Stimulated activated CD8-positive, alpha-beta memory T cell treated with anti-CD3 and anti-CD28 coated beads, Interleukin-4, amount 100 ng/mL, for 4 hours (primary cell): ENCODE data around the gene TMED5.
"Not testable (repeated sequence)": the region's sequence is repeated elsewhere in the genome, so short reads cannot be mapped to it uniquely, and the experiment has no call there.

ENCODE experiments used
- DNase-seq, 2 donors: peaks; one replicate each; pipeline ENCODE4 v3.0.0-alpha.2; 2020; ENCODE audit warnings: low read depth in 2 of 2, low spot score in 1 of 2

TMED5 gene

DNA sequence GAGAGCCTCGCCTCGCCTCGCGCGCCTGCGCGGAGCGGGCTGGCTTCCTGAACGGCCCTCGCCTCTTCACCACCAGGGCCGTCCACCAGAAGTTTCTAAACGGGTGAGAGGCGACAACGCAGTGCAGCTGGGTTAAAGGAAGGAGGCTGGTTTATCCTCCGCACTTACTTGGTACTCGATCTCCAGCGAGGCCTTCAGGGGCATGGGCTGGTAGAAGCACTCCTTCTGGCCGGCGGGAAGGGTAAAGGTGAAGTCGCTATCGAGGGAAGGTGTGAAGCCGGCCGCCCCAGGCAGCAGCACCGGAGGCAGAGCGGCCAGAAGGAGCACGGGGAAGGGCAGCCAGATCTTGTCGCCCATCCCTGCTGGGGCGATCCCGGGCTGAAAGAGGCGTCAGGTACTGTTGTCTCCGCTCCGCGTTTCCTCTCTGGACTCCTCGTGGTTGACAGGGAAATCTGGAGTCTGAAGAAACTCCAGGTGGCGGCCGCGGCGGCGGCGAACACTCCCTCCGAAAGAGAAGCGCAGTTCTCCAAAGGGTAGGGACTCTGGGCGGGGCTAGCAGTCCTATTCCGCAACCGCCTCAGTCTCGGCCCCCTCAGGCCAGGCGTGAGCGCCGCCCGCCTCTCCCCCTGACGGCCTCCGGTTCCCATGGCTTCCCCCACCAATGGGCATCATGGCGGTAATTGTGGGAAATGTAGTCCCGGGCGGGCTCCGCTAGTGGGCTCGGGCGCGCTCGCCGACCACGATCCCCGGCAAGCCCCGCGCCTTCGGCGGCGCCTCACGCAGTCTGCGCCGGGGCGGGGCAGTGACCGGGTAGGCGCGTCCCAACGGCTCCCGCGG is at the start of gene TMED5:
Gene TMED5 (minus strand): TSS at position 528 of the 837 bp plus-strand sequence. CDS start 171 bp downstream, at position 357.
- DNase-seq = peak; percentile 81 to 93

DNA sequence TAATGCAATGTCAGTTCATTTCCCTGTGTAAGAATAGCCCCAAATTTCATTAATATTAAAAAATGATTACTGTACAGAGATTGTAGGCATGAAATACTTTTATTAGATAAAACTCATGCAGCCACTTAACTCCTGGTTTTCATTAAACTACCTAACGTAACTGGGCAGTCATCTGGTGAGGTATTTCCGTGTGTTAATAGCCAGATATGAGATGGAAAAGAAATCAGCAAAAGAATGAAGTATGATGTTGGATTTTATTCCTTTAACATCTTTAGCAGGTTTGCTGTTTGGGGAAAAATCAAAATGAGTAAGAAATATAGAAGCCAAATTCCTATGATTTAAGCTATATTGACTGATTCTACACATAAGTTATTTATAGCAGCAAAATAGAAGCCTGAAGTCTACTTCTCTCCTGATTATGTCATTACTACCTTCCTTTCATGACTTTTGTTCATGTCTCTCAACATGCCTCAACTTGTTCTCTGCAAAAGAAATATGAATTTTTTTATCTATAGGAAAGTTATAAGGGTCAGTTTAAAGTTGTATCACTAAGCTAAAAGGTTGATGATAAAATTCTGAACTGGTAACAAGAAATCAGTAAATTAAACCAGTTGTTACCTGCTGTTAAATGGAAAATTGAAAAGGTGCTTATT is 42.9 kb upstream of the TMED5 start:
- no peak for DNase-seq

DNA sequence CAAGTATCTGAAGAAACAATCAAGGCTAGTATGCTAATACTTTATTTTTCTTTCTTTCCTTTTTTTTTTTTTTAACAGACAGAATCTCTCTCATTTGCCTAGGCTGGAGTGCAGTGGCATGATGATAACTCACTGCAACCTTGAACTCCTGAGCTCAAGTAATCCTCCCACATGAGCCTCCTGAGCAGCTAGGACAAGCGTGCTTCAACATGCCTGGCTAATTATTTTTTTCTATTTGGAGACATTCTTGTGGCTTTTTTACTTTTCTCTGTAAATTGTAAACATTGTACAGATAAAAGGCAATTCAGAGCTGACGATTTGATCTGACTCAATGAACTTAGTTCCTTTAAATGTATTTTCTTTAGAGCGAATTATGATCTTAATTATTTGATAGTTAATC is 41.7 kb upstream of the TMED5 start:
- no peak for DNase-seq

DNA sequence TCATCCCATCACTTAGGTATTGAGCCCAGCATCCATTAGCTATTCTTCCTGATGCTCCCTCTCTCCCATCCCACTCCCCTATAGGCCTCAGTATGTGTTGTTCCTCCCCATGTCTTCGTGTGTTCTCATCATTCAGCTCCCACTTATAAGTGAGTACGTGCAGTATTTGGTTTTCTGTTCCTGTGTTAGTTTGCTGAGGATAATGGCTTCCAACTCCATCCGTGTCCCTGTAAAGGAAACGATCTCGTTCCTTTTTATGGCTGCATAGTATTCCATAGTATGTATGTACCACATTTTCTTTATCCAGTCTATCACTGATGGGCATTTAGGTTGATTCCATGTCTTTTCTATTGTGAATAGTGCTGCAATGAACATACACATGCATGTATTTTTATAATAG is 40.5 kb upstream of the TMED5 start:
- not testable (repeated sequence) for DNase-seq

DNA sequence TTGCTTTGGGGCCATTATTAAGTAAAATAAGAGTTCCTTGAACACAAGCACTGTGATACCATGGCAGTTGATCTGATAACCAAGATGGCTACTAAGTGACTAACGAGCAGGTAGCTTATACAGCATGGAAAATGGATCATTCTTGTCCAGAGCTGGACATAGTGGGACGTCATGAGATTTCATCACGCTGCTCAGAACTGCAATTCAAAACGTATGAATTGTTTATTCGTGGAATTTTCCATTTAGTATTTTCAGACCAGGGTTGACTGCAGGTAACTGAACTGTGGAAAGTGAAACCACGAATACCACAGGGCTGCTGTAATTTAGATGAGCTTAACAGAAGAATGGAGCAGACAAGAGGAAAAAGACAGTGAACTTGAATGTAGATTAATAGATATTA is 39.2 kb upstream of the TMED5 start:
- no peak for DNase-seq

DNA sequence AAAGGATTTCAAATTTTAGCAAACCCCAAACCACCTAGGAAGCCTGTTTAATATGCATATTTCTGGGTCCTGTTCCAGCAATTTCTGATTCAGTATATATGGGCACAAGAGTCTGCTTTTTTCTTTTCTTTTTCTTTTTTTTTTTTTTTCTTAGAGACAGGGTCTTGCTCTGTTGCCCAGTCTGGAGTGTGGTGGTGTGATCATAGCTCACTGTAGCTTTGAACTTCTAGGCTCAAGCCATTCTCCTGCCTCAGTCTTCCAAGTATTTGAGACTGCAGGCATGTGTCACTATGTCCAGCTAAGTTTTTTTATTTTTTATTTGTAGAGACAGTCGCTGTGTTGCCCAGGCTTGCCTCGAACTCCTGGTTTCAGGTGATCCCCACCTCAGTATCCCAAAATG is 35.1 kb upstream of the TMED5 start:
- no peak for DNase-seq

DNA sequence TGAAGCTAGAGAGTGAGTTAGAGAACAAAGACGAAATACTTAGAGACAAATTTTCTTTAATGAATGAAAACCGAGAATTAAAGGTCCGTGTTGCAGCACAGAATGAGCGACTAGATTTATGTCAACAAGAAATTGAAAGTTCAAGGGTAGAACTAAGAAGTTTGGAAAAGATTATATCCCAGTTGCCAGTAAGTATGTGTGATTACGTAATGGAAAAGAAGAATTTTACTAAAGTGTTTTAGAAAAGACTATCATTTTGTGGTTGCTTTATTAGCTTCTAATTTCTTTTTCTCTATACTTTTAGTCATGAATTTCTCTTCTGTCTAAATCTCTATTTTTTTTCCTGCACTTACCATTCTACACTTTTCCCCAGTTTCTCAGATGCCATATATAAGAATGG is 27.0 kb upstream of the TMED5 start:
- DNase-seq = no peak

DNA sequence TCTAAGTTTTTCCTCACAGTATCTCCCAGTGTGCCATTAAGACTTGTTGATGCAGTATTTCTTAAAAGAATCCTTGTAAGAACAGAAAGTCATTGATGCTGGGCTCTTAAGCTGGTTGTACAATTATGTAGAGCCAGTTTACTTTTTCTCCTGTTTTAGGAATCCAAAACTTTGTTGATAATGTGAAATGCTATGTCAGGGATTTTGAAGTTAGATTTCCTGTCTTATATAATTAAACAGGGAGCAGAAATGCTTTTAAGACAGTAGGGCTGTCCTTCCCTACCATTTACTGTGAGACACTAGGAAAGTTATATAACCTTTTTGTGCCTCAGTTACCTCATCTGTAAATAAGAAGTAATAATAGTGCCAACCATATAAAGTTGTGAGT is 26.3 kb upstream of the TMED5 start:
- no peak for DNase-seq

DNA sequence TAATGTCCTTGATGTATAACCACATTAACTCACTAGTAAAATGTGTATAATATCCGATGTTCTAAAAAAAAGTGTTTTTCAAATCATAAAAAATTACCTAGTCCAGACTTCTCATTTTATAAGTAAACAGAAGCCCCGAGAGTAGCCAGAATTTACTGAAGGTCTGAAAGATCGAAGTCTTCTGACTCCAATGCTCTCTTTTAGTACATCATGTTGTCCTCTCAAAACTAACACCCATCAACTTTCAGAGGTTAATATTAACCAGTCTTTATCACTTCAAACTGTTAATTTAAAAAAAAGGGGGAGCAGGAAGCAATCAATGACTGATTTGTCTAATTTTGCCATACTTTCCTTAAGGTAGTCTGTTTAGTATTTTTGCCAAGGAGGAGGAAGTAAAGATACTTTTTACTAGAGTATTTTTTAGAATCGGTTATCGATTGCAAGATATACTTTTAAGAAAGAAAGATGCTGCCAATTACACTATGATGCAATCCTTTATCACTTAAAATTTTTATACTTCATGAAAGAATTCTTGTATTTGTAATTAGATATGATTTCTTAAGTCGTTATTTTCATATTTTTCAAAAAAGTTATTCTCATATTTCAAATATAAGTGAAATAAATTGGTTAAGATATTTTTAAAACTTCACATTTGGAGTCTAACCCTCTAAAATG is 25.8 kb upstream of the TMED5 start:
- no peak for DNase-seq

DNA sequence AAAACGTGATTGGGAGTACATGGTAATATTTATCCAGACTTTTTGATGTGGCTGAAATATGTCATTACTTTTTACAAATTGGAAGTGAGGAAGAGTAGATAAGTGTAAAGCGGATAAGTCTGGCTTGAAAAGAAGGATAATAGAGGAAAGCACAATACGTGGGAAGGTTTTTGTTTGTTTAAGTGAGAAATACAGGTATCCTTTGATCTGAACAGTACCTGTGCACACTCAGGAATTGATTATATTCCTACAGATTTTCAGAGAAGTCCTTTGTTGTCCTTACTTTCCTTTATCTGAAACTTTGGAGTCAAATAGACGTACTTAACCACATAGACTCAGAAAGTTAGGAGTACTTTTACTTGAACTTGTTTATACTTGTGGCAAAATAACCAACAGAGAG is 20.5 kb upstream of the TMED5 start:
- DNase-seq = no peak

DNA sequence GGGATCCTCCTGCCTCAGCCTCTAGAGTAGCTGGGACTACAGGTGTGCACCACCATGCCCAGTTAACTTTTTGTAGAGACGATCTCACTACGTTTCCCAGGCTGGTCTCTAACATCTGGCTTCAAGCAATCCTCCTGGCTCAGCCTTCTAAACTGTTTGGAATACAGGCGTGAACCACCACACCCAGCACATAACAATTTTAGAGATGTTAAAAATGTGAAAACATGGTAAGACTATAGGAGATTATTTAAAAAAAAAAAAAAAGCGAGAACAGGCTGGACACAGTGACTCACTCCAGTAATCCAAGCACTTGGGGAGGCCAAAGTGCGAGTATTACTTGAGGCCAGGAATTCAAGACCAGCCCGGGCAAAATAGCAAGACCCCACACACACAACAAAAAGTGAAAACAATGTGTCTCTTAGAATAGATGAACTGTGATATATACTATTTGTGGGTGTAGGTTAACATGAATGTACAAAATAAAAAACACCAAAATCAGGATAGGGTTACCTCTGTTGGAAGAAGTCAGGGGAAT is 19.9 kb upstream of the TMED5 start:
- no peak for DNase-seq

DNA sequence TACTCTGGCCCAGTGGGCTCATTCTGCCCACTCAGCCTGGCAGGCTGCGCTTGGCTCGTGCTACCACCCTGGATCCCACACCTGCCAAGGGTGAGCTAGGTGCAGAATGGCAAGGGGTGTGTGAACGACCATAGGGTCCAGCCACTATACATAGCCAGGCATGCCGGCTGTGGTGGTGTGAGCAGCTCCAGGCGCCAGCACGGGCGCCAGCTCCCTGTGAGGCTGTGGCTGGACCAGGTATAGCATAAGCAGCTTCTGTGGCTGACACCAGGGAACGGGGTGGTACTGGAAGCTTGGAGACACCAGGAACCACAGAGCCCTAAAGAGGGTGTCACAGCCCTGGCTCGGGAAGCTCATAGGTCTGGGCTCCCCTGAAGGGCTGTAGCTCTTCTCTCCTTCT is 18.9 kb upstream of the TMED5 start:
- DNase-seq = no peak

DNA sequence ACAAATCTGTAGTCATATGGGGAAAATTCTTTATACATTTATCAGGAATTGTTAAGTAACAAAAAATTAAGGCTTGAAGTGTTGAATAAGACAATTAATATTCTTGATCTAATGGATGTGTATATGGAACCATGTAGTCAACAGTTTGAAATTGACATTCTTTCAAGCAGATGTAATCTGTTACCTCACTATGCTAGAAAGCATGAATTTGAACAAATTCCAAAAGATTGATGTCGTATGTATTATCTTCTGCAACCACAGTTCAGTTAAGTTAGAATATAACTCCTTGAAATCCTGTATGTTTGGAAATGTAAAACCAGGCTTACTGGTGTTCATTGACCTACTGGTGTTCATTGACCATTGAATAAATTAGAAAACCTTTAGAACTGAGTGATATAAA is 16.4 kb upstream of the TMED5 start:
- DNase-seq = no peak

DNA sequence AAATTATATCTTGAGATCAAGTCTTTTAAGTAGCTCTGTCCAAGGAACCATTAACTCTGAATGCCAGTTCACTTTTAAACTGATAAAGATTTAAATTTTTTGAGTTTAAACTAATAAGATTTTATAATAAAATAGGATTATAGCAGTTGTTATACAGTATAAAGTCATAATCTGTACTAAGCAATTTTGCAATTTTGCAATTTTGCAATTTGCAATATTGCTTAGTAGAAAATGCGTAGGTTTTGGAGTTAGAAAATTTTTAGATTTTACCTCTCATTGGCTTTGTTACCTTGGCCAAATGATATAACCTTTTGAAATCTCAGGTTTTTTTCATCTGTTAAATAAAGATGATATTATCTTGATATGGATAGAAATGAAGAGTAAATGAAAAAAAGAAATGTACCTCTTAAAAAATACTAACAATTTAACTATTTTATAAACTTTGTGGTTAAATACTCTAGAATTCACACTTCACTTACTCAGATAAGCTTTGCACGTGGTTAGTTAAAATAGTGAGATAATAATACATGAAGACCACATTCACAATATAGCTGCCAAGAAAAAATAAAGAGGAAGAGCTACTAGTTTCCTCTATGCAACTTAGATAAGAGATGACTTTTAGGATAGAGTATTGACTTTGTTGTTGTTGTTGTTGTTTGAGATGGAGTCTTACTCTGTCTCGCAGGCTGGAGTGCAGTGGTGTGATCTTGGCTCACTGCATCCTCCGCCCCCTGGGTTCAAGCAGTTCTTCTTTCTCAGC is 14.2 kb upstream of the TMED5 start:
- no peak for DNase-seq

DNA sequence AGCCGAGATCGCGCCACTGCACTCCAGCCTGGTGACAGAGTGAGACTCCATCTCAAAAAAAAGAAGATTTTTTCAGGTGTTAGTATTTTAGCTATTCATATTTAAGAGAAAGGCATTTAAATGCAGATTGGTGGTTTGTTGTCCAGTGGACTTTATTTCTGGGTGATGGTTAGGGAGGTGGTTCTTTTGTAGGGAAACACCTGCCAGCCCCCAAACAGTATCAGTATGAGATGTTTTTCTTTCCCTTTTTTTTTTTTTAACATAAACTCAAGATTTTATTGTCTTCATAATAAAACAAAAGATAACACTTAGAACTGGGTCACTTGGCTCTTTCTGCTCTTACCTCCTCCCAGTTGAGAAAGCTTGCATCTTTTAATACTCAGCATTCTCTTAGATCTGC is 10.2 kb upstream of the TMED5 start:
- no peak for DNase-seq

DNA sequence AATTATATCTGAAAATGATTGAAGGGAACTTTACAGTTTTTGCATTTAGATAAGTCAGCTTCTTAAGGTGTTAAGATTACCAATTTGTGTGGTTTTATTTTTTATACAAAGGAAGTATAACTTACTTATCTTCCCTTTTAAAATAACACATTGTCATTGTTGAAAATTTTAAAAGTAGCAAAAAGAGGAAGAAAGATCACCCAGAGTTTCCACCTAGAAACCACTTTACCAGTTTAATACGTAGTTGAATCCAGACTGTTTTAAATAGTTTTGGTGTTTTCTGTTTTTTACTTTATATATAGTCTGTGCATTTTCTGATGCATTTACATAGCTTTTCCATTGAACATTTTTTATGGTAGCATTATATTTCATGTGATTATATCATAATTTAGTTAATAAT is 6.5 kb upstream of the TMED5 start:
- no peak for DNase-seq

DNA sequence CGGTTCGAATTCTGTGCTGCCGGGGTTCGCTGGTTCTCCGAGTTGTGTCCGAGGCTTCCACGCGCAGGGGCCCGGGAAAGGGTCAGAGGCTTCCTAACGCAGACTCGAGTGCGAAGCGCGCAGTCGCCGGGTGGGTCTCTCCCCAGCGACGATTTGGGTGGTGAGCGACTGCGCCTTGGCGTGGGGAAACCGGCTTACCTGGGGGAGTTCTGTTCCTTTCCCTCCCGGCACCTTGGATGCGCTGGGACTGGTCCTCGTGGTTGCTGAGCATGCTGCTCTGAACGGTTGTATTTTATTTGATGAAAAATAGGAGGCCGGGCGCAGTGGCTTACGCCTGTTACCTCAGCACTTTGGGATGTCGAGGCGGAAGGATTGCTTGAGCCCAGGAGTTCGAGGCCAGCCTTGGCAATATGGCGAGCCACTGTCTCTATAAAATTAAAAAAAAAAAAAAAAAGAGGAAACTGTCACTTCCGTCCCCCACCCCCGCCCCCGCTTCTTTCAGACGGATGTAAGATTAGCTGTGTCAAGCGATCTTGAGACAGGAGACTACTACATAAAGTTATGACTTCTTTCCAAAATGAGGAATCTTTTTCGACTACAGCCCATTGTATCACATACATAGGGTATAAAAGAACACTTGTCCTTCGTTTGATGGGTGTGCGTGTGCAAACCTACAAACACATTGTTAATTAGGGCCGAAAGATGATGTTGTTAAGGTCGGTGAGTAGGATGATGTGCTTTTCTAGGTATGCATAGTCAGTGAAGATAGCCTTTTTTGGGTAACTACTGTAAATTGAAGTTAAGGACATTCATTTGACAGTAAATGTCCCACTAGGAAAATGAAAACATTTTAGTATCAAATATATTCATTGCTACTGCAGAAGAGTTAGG is 755 bp upstream of the TMED5 start, which contains the start of gene CCDC18:
Gene CCDC18 (plus strand): TSS at position 2 of the 891 bp plus-strand sequence. CDS start 2,638 bp downstream, outside the sequence.
- DNase-seq = peak; percentile 23 to 32

DNA sequence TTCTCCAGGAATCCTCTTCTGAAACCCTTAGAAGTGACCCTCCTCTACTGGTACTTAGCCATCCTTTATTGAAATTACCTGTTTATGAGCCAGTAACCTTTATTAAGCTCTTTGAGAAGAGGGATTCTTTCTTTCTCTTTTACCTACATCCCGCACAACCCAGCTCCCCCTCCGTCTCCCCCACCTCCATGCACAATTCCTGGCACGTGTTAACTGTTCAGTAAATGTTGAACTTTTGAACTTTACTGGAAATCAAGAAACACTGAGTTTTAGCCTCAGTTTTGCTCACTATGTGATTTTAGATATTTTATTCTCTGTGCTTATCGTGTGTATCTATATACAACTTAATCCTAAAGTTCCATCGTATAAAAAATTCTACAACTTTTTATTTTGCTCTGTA is 1.8 kb downstream of the TMED5 start:
- no peak for DNase-seq

DNA sequence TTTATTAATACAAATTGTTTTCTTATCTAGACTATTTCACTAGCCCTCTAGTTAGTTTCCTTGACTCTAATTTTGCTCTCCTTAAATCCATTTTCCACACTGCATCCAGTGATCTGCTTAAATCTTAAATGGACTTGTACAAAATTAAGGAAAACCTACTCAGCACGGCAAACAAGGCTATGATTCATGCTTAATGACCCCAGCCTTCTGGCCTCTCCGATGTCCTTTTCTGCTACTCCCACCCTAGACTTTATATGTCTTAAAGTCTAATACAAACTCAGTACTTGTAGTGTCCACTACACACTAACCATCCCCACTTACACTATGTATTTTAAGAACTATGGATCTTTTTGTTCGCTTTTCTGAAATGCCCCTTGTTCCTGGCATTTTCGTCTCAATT is 2.2 kb downstream of the TMED5 start:
- DNase-seq = no peak

DNA sequence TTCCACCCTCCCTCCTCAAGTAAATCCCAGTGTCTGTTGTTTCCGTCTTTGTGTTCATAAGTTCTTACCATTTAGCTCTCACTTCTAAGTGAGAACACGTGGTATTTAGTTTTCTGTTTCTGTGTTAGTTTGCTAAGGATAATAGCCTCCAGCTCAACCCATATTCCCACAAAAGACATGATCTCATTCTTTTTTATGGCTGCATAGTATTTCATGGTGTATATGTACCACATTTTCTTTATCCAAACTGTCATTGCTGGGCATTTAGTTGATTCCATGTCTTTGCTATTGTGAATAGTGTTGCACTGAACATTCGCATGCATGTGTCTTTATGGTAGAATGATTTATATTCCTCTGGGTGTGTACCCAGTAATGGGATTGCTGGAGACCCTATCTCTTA is 5.6 kb downstream of the TMED5 start:
- not testable (repeated sequence) for DNase-seq
